Suprapubic skin (tissue), 4 donors: ENCODE measurements around the gene MLST8. TPM values are rescaled to one million over a fixed set of nuclear protein-coding genes. Genes with fewer than 3 reads are reported as not detected.

Experiments used
- DNase-seq, 2 donors: peaks; one replicate each; pipeline ENCODE4 v3.0.0-alpha.2; 2019; ENCODE audit warnings: low spot score in 2 of 2
- H3K27ac ChIP-seq: fragments of 200-600 bp; sonication (generic); one replicate; pipeline ENCODE4 v1.5.1; 2019
- H3K27me3 ChIP-seq: fragments of 200-600 bp; sonication (generic); one replicate; pipeline ENCODE4 v1.5.1; 2019
- H3K36me3 ChIP-seq: fragments of 200-600 bp; sonication (generic); one replicate; pipeline ENCODE4 v1.5.1; 2019
- H3K4me1 ChIP-seq: fragments of 200-600 bp; sonication (generic); one replicate; pipeline ENCODE4 v1.5.1; 2019
- H3K4me3 ChIP-seq: fragments of 200-600 bp; sonication (generic); one replicate; pipeline ENCODE4 v1.5.1; 2019; ENCODE audit warnings: mild to moderate bottlenecking
- H3K9me3 ChIP-seq: fragments of 200-600 bp; sonication (generic); one replicate; pipeline ENCODE4 v1.5.1; 2019
- EP300 ChIP-seq: sonication (generic); formaldehyde crosslinking; IDR thresholded peaks from one replicate; pipeline ENCODE4 v1.6.1; 2017; ENCODE audit warnings: antibody characterized with exemption
- POLR2A ChIP-seq, 2 donors: fragments of 450-650 bp; IDR thresholded peaks; one replicate each; pipeline ENCODE4 v1.6.1; 2017; ENCODE audit warnings: antibody characterized with exemption in 2 of 2, mild to moderate bottlenecking in 2 of 2, moderate library complexity in 2 of 2
- POLR2AphosphoS5 ChIP-seq, 3 donors: sonication (generic); formaldehyde crosslinking; IDR thresholded peaks; one replicate each; pipeline ENCODE4 v1.6.1; 2017; ENCODE audit warnings: antibody characterized with exemption in 3 of 3
- WGBS: methylation state at CpG from one replicate; pipeline ENCODE4 v1.1.5; 2018; 5-methylcytosine and 5-hydroxymethylcytosine counted together
- total RNA-seq, 4 donors: library from RNA; depleted of rRNA; stranded (reverse); fragments of >200 nt; gene quantifications; one replicate each; pipeline ENCODE4 v1.1.0, GENCODE V29; 2016
- TF ChIP-seq, protein P1 (sequence below), 2 donors: fragments of 200-600 bp in 1 of 2; fragments of 450-650 bp in 1 of 2; sonication (generic) in 1 of 2; IDR thresholded peaks; one replicate each; pipeline ENCODE4 v1.5.1; 2016 to 2019; ENCODE audit warnings: antibody characterized with exemption in 2 of 2, mild to moderate bottlenecking in 1 of 2, moderate library complexity in 1 of 2

The MLST8 gene
- total RNA-seq, 4 donors from 2014 or later = 52.3 to 69.5 (median 55.1) TPM

DNA sequence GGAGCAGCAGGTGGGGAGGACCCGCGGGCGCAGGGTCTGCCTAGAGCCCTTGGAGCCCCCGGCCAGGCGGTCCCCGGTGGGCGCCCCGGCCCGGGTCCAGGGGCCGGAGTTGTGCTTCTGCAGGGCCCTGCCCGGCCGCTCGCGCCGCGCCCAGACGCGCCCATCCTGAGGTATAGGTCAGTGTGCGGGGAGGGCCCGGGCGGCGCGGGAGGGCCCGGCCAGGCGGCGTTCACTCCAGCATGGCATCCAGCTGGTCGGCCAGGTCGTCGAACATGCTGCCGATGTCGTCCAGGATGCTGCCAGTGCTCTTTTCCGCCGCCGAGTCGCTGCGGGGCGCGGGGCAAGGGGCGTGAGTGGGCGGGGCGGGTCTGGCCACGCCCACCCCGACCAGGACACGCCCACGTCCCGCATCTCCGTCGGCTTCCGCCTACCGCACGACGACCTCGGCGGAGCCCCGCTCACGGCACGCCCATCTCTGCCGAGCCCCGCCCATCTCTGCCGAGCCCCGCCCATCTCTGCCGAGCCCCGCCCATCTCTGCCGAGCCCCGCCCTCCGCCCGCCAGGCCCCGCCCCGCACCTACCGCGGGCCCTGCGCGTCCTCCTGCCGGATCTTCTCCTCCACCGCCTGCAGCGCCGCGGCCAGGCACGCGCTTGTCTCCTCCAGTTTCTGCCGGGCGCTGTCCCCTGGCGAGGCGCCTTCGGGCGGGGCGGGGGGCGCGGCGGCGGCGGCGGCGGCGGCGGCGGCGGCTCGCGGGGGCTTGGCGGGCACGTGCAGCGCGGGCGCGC is 26.7 kb upstream of the MLST8 start:
- Histone ChIP-seq H3K9me3 (no peaks in the 10 kb centered on the region), H3K27ac (no peak overlapping the region), H3K36me3 (peaks cover 45% of the 10 kb centered on the region), H3K4me1 (peaks cover 13% of the 10 kb centered on the region), H3K4me3 (peak overlapping the region; percentile 36), H3K27me3 (no peaks in the 10 kb centered on the region)
- TF ChIP-seq, protein P1, sequence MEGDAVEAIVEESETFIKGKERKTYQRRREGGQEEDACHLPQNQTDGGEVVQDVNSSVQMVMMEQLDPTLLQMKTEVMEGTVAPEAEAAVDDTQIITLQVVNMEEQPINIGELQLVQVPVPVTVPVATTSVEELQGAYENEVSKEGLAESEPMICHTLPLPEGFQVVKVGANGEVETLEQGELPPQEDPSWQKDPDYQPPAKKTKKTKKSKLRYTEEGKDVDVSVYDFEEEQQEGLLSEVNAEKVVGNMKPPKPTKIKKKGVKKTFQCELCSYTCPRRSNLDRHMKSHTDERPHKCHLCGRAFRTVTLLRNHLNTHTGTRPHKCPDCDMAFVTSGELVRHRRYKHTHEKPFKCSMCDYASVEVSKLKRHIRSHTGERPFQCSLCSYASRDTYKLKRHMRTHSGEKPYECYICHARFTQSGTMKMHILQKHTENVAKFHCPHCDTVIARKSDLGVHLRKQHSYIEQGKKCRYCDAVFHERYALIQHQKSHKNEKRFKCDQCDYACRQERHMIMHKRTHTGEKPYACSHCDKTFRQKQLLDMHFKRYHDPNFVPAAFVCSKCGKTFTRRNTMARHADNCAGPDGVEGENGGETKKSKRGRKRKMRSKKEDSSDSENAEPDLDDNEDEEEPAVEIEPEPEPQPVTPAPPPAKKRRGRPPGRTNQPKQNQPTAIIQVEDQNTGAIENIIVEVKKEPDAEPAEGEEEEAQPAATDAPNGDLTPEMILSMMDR (IDR thresholded peaks at IDR 0.05) = no peak
- TF ChIP-seq POLR2A (IDR thresholded peaks at IDR 0.05) (no peak), POLR2AphosphoS5 (IDR thresholded peaks at IDR 0.05) (no peak), EP300 (no peak)
- no peak for DNase-seq
- 33% methylated on average over 33 of the region's 106 CpGs for WGBS

DNA sequence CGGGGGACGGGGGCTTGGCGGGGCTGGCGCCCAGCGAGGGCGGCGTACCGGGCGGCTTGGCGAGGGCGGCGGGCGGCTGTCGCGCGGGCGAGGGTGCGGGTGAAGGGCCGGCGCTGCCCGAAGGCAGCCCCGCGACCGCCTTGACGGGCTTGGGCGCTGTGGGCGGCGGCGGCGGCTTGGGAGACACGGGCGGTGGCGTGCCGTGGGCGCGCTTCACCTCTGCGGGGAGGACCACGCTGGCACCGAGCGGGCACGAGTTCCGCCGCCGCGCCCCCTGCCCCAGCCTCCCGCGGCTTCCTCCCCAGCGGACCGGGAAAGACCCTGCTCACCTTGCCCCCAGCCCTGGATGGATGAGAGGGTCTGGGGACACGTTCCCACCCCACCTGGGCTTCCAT is 26.1 kb upstream of the MLST8 start:
- no peaks in the 10 kb centered on the region for H3K27me3 ChIP-seq
- TF ChIP-seq, protein P1 (IDR thresholded peaks at IDR 0.05) = no peak
- TF ChIP-seq EP300 (no peak), POLR2A (IDR thresholded peaks at IDR 0.05) (no peak), POLR2AphosphoS5 (IDR thresholded peaks at IDR 0.05) (no peak)
- peaks cover 13% of the 10 kb centered on the region for H3K4me1 ChIP-seq
- peak overlapping the region; percentile 36 for H3K4me3 ChIP-seq
- peaks cover 39% of the 10 kb centered on the region for H3K36me3 ChIP-seq
- no CpG with 5 or more reads among the region's 50 CpGs for WGBS
- H3K9me3 ChIP-seq = no peaks in the 10 kb centered on the region
- DNase-seq = no peak
- peak overlapping the region; percentile 35 for H3K27ac ChIP-seq

DNA sequence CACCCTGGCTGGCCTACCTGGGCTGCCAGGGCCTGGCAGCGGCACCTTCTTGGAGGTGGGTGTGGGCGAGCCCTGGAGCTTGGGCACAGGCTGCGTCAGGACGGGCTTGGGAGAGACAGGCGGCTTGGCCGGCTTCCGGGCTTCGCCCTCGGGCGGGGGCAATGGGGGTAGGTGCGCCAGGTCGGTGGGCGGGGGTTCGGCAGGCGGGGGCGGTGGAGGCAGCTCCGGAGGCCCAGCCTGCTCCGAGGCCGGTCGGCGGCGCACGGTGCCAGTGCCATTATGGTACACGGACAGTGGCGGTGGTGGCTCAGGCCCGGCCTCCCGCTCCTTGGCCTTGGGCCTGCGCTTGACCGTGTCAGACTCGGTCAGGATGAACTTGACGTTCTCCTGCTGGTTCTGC is 25.7 kb upstream of the MLST8 start:
- Histone ChIP-seq H3K36me3 (peaks cover 34% of the 10 kb centered on the region), H3K9me3 (no peaks in the 10 kb centered on the region), H3K4me3 (peak overlapping the region; percentile 36), H3K27ac (peak overlapping the region; percentile 35), H3K4me1 (peaks cover 13% of the 10 kb centered on the region), H3K27me3 (no peaks in the 10 kb centered on the region)
- TF ChIP-seq POLR2AphosphoS5 (IDR thresholded peaks at IDR 0.05) = no peak
- no peak for TF ChIP-seq POLR2A (IDR thresholded peaks at IDR 0.05)
- TF ChIP-seq EP300 = no peak
- TF ChIP-seq, protein P1 (IDR thresholded peaks at IDR 0.05) = no peak
- WGBS = 65% methylated on average over 7 of the region's 31 CpGs
- no peak for DNase-seq

DNA sequence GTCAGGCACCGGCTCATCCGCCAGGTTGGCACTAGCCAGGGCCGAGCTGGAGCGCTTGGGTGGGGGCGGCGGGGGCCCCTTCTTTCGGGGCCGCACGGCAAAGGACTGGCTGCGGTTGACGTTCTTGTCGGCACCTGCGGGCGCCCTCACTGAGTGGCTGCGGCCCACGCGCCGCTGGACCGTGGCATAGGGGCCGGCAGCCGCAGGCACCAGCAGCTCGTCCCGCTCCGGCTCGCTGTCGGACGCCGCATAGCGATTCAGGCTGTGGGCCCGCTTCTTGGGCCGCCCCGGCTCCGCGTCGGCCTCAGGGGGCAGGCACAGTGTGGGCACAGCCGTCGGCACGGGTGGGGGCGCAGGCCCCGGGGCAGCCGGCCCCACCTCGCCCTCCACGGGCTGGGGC is 24.8 kb upstream of the MLST8 start:
- WGBS = 92% methylated on average over 25 of the region's 43 CpGs
- Histone ChIP-seq H3K36me3 (peaks cover 25% of the 10 kb centered on the region), H3K27me3 (no peaks in the 10 kb centered on the region), H3K27ac (no peak overlapping the region), H3K4me3 (no peak overlapping the region), H3K9me3 (no peaks in the 10 kb centered on the region), H3K4me1 (peaks cover 13% of the 10 kb centered on the region)
- no peak for DNase-seq
- no peak for TF ChIP-seq EP300
- TF ChIP-seq, protein P1 (IDR thresholded peaks at IDR 0.05) = no peak
- TF ChIP-seq POLR2AphosphoS5 (IDR thresholded peaks at IDR 0.05) = no peak
- TF ChIP-seq POLR2A (IDR thresholded peaks at IDR 0.05) = no peak

DNA sequence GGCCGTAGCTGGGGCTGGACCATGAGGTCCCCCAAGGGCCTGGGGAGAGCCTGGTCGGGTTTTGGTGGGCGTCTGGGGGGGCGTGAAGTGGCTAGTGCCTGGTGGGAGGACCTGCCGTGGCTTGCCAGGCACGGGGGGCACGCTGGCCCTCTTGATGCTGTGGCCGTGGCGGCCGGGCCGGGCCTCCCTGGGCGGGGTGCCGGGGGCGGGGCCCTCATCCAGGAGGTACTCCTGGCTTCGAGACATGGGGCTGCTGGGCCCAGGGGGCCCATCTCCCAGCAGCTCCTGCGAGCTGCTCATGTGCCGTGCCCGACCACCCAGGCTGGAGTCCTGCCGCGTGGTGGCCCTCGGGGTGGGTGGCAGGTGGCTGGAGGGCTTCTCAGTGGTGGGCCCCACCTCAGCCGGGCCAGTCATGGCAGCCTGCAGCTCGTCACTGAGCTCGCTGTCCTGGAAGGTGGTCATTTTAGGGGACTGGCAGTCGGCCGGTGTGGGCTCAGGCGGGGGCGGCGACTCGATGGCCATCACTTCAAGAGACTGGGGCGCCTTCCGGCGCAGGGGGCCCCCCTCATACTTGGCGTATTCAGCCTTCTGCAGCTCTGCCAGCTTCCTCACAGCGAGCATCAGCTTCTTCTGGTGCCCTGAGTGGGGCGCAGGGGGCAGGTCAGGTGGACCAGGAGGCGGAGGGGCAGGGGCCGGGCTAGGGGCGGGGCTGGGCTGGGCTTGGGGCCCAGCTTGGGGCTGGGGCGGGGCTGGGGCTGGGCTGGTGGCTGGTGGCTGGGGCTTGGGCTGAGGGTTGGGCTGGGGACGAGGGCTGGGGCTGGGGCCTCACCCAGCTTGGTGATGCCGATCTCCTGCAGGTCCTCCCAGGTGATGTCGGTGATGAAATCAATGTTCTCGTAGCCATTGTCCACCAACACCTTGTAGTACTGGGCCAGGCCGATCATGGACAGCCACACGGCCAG is 24.0 kb upstream of the MLST8 start:
- WGBS = 82% methylated on average over 19 of the region's 46 CpGs
- H3K4me3 ChIP-seq = no peak overlapping the region

More for the DNA sequence above, 24.0 kb upstream of the MLST8 start:
- H3K27me3 ChIP-seq = no peaks in the 10 kb centered on the region
- no peak for DNase-seq
- TF ChIP-seq POLR2A (IDR thresholded peaks at IDR 0.05) = no peak
- no peak for TF ChIP-seq POLR2AphosphoS5 (IDR thresholded peaks at IDR 0.05)
- TF ChIP-seq EP300 = no peak
- TF ChIP-seq, protein P1 (IDR thresholded peaks at IDR 0.05) = no peak
- H3K4me1 ChIP-seq = peaks cover 13% of the 10 kb centered on the region
- H3K9me3 ChIP-seq = no peaks in the 10 kb centered on the region
- no peak overlapping the region for H3K27ac ChIP-seq
- peaks cover 18% of the 10 kb centered on the region for H3K36me3 ChIP-seq
